Activated CD4-positive, alpha-beta T cell treated with anti-CD3 and anti-CD28 coated beads, Interleukin-2, amount 10 ng/mL, durations not matched to agents 24 days and 14 days (primary cell): ENCODE measurements around the gene ASMT. TPM values are rescaled to one million over a fixed set of nuclear protein-coding genes. Genes with fewer than 3 reads are reported as not detected.
"Not testable (repeated sequence)": the region's sequence is repeated elsewhere in the genome, so short reads cannot be mapped to it uniquely, and the experiment has no call there.

Experiments
- DNase-seq: peaks from one replicate; pipeline ENCODE4 v3.0.0; 2022
- H3K27ac Mint-ChIP-seq: one replicate; pipeline ENCODE4 v1.8.0; 2022; ENCODE audit warnings: mild to moderate bottlenecking, mixed read lengths
- H3K27me3 Mint-ChIP-seq: one replicate; pipeline ENCODE4 v1.8.0; 2022; ENCODE audit warnings: mixed read lengths
- H3K36me3 Mint-ChIP-seq: one replicate; pipeline ENCODE4 v1.8.0; 2022; ENCODE audit warnings: low read depth, mild to moderate bottlenecking, mixed read lengths
- H3K4me1 Mint-ChIP-seq: one replicate; pipeline ENCODE4 v1.8.0; 2021; ENCODE audit warnings: mixed read lengths
- H3K4me3 Mint-ChIP-seq: one replicate; pipeline ENCODE4 v1.8.0; 2022; ENCODE audit warnings: mild to moderate bottlenecking, moderate library complexity, mixed read lengths
- H3K9me3 Mint-ChIP-seq: one replicate; pipeline ENCODE4 v1.8.0; 2021; ENCODE audit warnings: mixed read lengths
- intact Hi-C: fragments of 100-400 bp; cut with micrococcal nuclease; formaldehyde crosslinking; loops from one replicate; pipeline ENCODE4 v1.15.1; 2023
- total RNA-seq: library from RNA; stranded (reverse); gene quantifications from 2 replicates; pipeline ENCODE4 v1.2.3, GENCODE V29; 2022

ASMT gene
- total RNA-seq, 1 donor from 2014 or later, result 0.21 TPM

- H3K27me3 Mint-ChIP-seq, result no peaks in the 10 kb centered on the region
- peaks cover 39% of the 10 kb centered on the region for H3K36me3 Mint-ChIP-seq
- H3K4me1 Mint-ChIP-seq, result peaks cover 19% of the 10 kb centered on the region
- H3K4me3 Mint-ChIP-seq, result no peak overlapping the region
- intact Hi-C loops, result no loop called here
- H3K9me3 Mint-ChIP-seq, result peaks cover 11% of the 10 kb centered on the region
- H3K27ac Mint-ChIP-seq, result peak overlapping the region; percentile 86
- no peak for DNase-seq
Observed at GRCh38 chrX:1681439-1681838, 66.6 kb downstream of the ASMT start.

- H3K36me3 Mint-ChIP-seq, result peaks cover 43% of the 10 kb centered on the region
- H3K4me1 Mint-ChIP-seq, result peaks cover 19% of the 10 kb centered on the region
- peak overlapping the region; percentile 70 for H3K4me3 Mint-ChIP-seq
- H3K27me3 Mint-ChIP-seq, DNase-seq, intact Hi-C loops: not testable (repeated sequence)
- peaks cover 11% of the 10 kb centered on the region for H3K9me3 Mint-ChIP-seq
- H3K27ac Mint-ChIP-seq, result peak overlapping the region; percentile 86
Observed at GRCh38 chrX:1681856-1682255, 67.0 kb downstream of the ASMT start.

DNA sequence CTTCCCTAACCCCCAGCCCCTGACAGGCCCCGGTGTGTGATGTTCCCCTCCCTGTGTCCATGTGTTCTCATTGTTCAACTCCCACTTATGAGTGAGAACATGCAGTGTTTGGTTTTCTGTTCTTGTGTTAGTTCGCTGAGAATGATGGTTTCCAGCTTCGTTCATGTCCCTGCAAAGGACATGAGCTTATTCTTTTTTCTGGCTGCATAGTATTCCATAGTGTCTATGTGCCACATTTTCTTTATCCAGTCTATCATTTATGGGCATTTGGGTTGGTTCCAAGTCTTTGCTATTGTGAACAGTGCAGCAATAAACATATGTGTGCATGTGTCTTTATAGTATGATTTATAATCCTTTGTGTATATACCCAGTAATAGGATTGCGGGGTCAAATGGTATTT lies 67.6 kb downstream of the ASMT start:
- Mint-ChIP-seq H3K27ac (peak overlapping the region; percentile 86), H3K4me3 (peak overlapping the region; percentile 70)
- intact Hi-C loops, result not testable (repeated sequence)

DNA sequence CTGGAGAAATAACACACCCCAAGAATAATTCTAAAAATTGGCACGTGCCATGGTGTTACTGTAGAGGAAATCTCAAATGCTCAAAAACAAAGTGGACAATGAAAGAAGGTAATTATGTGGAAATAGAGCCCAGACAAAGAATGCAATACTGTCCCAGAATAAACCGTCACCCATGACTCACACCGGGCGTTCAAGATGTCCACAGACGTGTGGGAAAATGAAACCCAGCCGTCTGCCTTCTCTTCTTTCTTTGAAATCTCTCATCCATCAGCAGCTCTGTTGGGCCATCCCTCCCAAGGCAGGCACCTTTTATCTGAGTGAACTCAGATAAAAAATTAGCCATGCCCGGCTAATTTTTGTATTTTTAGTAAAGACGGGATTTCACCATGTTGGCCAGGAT lies 70.0 kb downstream of the ASMT start:
- H3K27ac Mint-ChIP-seq, H3K27me3 Mint-ChIP-seq, intact Hi-C loops, H3K4me3 Mint-ChIP-seq: not testable (repeated sequence)
- peak; percentile 14 for DNase-seq
- Mint-ChIP-seq H3K9me3 (peaks cover 11% of the 10 kb centered on the region), H3K36me3 (peaks cover 37% of the 10 kb centered on the region), H3K4me1 (peaks cover 14% of the 10 kb centered on the region)

More for the DNA sequence above, 67.6 kb downstream of the ASMT start:
- Mint-ChIP-seq H3K36me3 (peaks cover 43% of the 10 kb centered on the region), H3K9me3 (peaks cover 11% of the 10 kb centered on the region), H3K4me1 (peaks cover 19% of the 10 kb centered on the region)
- H3K27me3 Mint-ChIP-seq, result not testable (repeated sequence)
- DNase-seq, result peak; percentile 50

DNA sequence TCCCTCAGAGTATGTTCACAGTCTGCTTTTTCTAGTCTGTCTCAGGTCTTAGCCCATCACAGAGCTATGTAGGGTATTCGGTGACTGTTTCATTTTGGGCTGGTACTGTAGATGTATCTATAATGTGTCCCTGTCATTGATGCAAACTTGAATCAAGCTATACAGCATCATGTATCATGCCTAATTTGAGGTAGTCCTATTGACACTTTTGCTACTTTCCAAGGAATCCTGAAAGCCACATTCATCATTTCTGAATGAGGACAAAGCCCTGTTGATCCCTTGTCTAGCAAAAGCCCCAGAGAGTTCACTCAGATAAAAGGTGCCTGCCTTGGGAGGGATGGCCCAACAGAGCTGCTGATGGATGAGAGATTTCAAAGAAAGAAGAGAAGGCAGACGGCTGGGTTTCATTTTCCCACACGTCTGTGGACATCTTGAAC lies 70.6 kb downstream of the ASMT start:
- peak; percentile 18 for DNase-seq
- H3K27me3 Mint-ChIP-seq, H3K4me3 Mint-ChIP-seq, H3K27ac Mint-ChIP-seq, intact Hi-C loops: not testable (repeated sequence)
- peaks cover 14% of the 10 kb centered on the region for H3K4me1 Mint-ChIP-seq
- peaks cover 11% of the 10 kb centered on the region for H3K9me3 Mint-ChIP-seq
- H3K36me3 Mint-ChIP-seq, result peaks cover 39% of the 10 kb centered on the region

DNA sequence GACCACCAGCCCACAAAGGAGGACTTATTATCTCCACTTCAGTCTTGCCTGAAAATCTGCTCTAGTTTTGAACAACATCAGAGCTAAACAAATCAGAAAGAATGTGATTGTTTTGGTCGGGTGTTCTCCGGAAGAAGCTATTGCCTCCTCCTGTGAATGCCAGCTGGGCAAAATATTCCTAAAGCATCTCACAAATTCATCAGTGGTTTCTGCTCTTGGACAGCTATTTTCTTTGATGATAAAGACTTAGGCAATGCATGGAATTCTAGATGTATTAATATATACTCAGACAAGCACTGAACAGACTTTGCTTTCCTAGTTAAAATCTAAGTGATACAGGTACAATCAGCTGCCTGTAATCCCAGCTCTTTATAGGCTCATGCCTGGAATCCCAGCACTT lies 71.8 kb downstream of the ASMT start:
- Mint-ChIP-seq H3K4me1 (peaks cover 12% of the 10 kb centered on the region), H3K27ac (no peak overlapping the region), H3K9me3 (peaks cover 11% of the 10 kb centered on the region), H3K36me3 (peaks cover 33% of the 10 kb centered on the region), H3K27me3 (no peaks in the 10 kb centered on the region), H3K4me3 (no peak overlapping the region)
- no peak for DNase-seq
- intact Hi-C loops, result no loop called here

Other genes with a start within 250 kb of the ASMT start
- gene SLC25A6, start 222.9 kb upstream of the ASMT start, total RNA-seq, result 302 and 306 TPM in 2 replicates
- 44.5 and 46.6 TPM in 2 replicates for gene ASMTL, start 162.2 kb upstream of the ASMT start, total RNA-seq
- 19.1 and 19.5 TPM in 2 replicates for gene P2RY8, start 77.9 kb upstream of the ASMT start, total RNA-seq
- 59.6 and 62.0 TPM in 2 replicates for gene AKAP17A, start 23.5 kb upstream of the ASMT start, total RNA-seq